Measurements from ENCODE around the gene CARD9. TPM values are rescaled to one million over a fixed set of nuclear protein-coding genes. Genes with fewer than 3 reads are reported as not detected.
"Not testable (repeated sequence)": the region's sequence is repeated elsewhere in the genome, so short reads cannot be mapped to it uniquely, and the experiment has no call there.

The CARD9 gene
- total RNA-seq, 1 experiment from 2014 or later = 5.6 TPM

DNA sequence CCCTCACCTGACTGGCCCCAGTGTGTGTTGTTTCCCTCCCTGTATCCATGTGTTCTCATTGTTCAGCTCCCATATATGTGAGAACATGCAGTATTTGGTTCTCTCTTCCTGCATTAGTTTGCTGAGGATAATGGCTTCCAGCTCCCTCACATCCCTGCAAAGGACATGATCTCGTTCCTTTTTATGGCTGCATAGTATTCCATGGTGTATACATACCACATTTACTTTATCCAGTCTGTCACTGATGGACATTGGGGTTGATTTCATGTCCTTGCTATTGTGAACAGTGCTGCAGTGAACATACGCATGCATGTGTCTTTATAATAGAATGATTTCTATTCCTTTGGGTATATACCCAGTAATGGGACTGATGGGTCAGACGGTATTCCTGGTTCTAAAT lies 53.5 kb downstream of the CARD9 start:
- no CpG with 5 or more reads among the region's 3 CpGs for WGBS (ENCODE audit: extremely low coverage, insufficient read length, low lambda C conversion rate)

GRCh38 chr9:136319244-136319643 lies 54.2 kb downstream of the CARD9 start:
- H2AFZ ChIP-seq (ENCODE audit: low read length); H3K4ac ChIP-seq (ENCODE audit: low read depth, low read length); H2BK12ac ChIP-seq (ENCODE audit: insufficient read length, low read depth, low read length); H2AK5ac ChIP-seq (ENCODE audit: insufficient read length, low read length); H3K4me1 Mint-ChIP-seq; H3K27me3 ChIP-seq (ENCODE audit: insufficient read depth, low read length); H4K20me1 ChIP-seq (ENCODE audit: control insufficient read depth, insufficient read depth, insufficient read length); H3K4me1 ChIP-seq (ENCODE audit: insufficient read depth, low read length); H3T11ph ChIP-seq (ENCODE audit: low read length); H3K14ac ChIP-seq (ENCODE audit: insufficient read depth, low read length); H2BK15ac ChIP-seq (ENCODE audit: low read depth, low read length); H3K18ac ChIP-seq (ENCODE audit: insufficient read length, low read depth, low read length); H3K9ac ChIP-seq (ENCODE audit: extremely low read depth, insufficient read length, low read length); H3K79me2 ChIP-seq (ENCODE audit: insufficient read depth, low read length); H3K23me2 ChIP-seq (ENCODE audit: insufficient read length, low read depth, low read length, poor library complexity, severe bottlenecking); H3K23ac ChIP-seq (ENCODE audit: insufficient read length, low read depth, low read length); H3K27ac ChIP-seq (ENCODE audit: insufficient read length, low read depth, low read length); H3K79me1 ChIP-seq (ENCODE audit: insufficient read depth, low read depth, low read length, poor library complexity, severe bottlenecking); H3K4me2 ChIP-seq (ENCODE audit: insufficient read depth, insufficient read length, low read length); H4K91ac ChIP-seq (ENCODE audit: insufficient read length, low read depth, low read length); H2BK20ac ChIP-seq (ENCODE audit: low read depth, low read length, poor library complexity, severe bottlenecking); H4K8ac ChIP-seq (replicated peaks; ENCODE audit: insufficient read length, low read depth, low read length); H3K9me3 ChIP-seq (ENCODE audit: control insufficient read depth, low read depth, low read length); H2BK5ac ChIP-seq (ENCODE audit: insufficient read length, low read length); H3K4me3 Mint-ChIP-seq; H3K27ac Mint-ChIP-seq; H2BK120ac ChIP-seq (ENCODE audit: low read depth, low read length, poor library complexity, severe bottlenecking); H4K5ac ChIP-seq (ENCODE audit: insufficient read length, low read depth, low read length); H3K27me3 Mint-ChIP-seq (ENCODE audit: low read depth); DNase-seq; H3K56ac ChIP-seq (ENCODE audit: insufficient read length, low read depth, low read length): not testable (repeated sequence)
- peaks cover 15 to 17% of the 10 kb centered on the region in 2 experiments for H3K9me3 Mint-ChIP-seq
- peaks cover 6 to 19% (median 7%) of the 10 kb centered on the region in 3 experiments; a peak in 6 of 7 replicates for H3K36me3 Mint-ChIP-seq (ENCODE audit: insufficient read depth in 1 of 3, low read depth in 3 of 3)
- no CpG with 5 or more reads among the region's 14 CpGs for WGBS (ENCODE audit: extremely low coverage, insufficient read length, low lambda C conversion rate)

More for the DNA sequence above, 53.5 kb downstream of the CARD9 start:
- H4K20me1 ChIP-seq (ENCODE audit: control insufficient read depth, insufficient read depth, insufficient read length); H3K23ac ChIP-seq (ENCODE audit: insufficient read length, low read depth, low read length); H3K23me2 ChIP-seq (ENCODE audit: insufficient read length, low read depth, low read length, poor library complexity, severe bottlenecking); H3K27ac ChIP-seq (ENCODE audit: insufficient read length, low read depth, low read length); H3K4me3 Mint-ChIP-seq; H3K4me2 ChIP-seq (ENCODE audit: insufficient read depth, insufficient read length, low read length); H3K14ac ChIP-seq (ENCODE audit: insufficient read depth, low read length); H3K9me3 ChIP-seq (ENCODE audit: control insufficient read depth, low read depth, low read length); H3K4me1 ChIP-seq (ENCODE audit: insufficient read depth, low read length); H3K4ac ChIP-seq (ENCODE audit: low read depth, low read length); H4K91ac ChIP-seq (ENCODE audit: insufficient read length, low read depth, low read length); H4K5ac ChIP-seq (ENCODE audit: insufficient read length, low read depth, low read length); H3K4me1 Mint-ChIP-seq; H3K27me3 Mint-ChIP-seq (ENCODE audit: low read depth); DNase-seq; H2BK15ac ChIP-seq (ENCODE audit: low read depth, low read length); H3K79me2 ChIP-seq (ENCODE audit: insufficient read depth, low read length); H4K8ac ChIP-seq (replicated peaks; ENCODE audit: insufficient read length, low read depth, low read length); H3K18ac ChIP-seq (ENCODE audit: insufficient read length, low read depth, low read length); H2BK12ac ChIP-seq (ENCODE audit: insufficient read length, low read depth, low read length); H3K27ac Mint-ChIP-seq; H2AFZ ChIP-seq (ENCODE audit: low read length); H2BK120ac ChIP-seq (ENCODE audit: low read depth, low read length, poor library complexity, severe bottlenecking); H3K27me3 ChIP-seq (ENCODE audit: insufficient read depth, low read length); H3K79me1 ChIP-seq (ENCODE audit: insufficient read depth, low read depth, low read length, poor library complexity, severe bottlenecking); H2BK5ac ChIP-seq (ENCODE audit: insufficient read length, low read length); H2BK20ac ChIP-seq (ENCODE audit: low read depth, low read length, poor library complexity, severe bottlenecking); H3K9ac ChIP-seq (ENCODE audit: extremely low read depth, insufficient read length, low read length); H2AK5ac ChIP-seq (ENCODE audit: insufficient read length, low read length); H3K56ac ChIP-seq (ENCODE audit: insufficient read length, low read depth, low read length); H3T11ph ChIP-seq (ENCODE audit: low read length): not testable (repeated sequence)
- H3K9me3 Mint-ChIP-seq = peaks cover 15 to 17% of the 10 kb centered on the region in 2 experiments
- peaks cover 6 to 14% (median 7%) of the 10 kb centered on the region in 3 experiments; a peak in 5 of 7 replicates for H3K36me3 Mint-ChIP-seq (ENCODE audit: insufficient read depth in 1 of 3, low read depth in 3 of 3)

Data from H9 (cell line).